Lung microvascular endothelial cell (primary cell): ENCODE data around the gene MYOD1. TPM values are rescaled to one million over a fixed set of nuclear protein-coding genes. Genes with fewer than 3 reads are reported as not detected.

Experiments used
- DNase-seq, 2 donors: peaks; one replicate each; pipeline versions ENCODE4 v3.0.0 to v3.0.0-alpha.2; 2010; ENCODE audit warnings: low read depth in 2 of 2
- total RNA-seq: library from RNA; depleted of rRNA; stranded (reverse); fragments of >200 nt; gene quantifications from 2 replicates; pipeline ENCODE4 v1.2.1, GENCODE V29; 2014

Gene MYOD1
- total RNA-seq, 1 donor from 2014 or later = not detected

DNA sequence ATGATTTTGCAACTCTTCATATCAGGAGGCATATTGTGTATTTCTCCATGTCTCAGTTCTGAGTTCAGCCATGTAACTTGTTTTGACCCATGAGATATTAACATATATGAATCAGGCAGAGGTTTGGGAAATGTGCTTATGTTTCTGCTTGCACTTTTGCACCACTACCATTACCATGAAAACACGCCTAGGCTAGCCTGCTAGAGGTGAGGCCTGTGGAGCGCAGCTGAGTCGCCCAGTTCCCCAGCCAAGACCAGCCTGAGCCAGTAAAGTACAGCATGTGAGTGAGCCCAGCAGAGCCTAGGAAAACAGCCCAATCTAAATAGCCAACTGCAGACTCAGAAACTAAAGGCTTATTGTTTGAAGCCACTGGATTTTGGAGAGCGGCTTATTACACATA is 18.4 kb upstream of the MYOD1 start:
- DNase-seq = no peak

DNA sequence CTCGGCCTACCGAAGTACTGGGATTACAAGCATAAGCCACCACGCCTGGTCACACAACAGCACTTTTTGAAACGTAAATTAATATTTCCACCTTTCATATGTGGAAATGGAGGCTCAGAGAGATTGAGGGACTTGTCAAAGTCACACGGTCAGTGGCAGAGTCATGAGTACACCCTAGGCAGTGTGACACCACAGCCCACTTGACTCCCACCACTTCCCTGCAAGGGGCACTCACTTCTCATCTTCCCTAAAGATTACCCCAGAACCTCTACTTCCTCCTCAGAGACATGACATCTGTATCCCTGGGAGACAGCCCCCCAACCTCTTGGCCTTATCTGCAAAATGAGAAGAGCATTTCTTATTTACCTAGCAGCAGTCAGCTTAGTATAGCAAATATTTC is 16.5 kb upstream of the MYOD1 start:
- no peak for DNase-seq

GRCh38 chr11:17703951-17704350 is 15.4 kb upstream of the MYOD1 start:
- DNase-seq = peak; percentile 8 to 28

DNA sequence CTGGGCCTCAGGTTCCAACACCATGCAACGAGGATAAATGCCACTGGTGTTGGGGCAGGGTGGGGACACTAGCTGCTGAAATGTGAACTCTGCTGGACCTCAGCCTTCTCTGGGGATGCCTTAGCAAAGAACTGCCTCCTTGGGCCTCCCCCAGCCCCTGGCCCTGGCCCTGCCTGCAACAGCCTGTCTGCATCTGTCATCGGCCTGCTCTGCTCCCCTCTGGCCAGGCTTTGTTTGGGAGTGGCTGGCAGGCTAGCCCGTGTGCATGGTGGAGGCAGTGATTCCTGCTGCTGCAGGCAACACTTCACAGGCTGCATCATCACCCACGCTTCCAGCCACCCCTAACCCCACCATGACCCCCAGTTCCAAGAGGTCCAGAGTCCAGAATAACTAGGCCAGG is 11.5 kb upstream of the MYOD1 start:
- DNase-seq = no peak

DNA sequence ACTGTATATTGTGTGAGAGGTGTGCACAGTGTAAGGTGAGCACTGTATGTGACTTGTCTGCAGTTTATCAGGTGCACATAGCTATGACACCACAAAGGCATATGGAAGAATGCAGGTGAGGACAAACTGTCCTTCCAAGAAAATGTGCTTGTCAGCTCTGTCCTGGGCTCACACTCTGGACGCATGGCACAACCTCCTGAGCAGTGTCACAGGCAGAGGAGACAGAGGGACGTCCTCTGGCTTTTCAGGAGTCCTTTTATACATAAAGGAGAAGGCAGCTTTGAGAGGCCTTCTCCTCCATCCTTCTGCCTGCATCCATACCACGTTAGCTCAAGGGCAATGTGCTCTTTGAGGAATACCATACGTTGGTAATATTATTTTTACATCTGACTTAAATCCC is 7.5 kb upstream of the MYOD1 start:
- DNase-seq = no peak

- DNase-seq = no peak
Observed at GRCh38 chr11:17713851-17714250, 5.5 kb upstream of the MYOD1 start.

- DNase-seq = no peak
Observed at GRCh38 chr11:17714356-17714854, 5.0 kb upstream of the MYOD1 start.

- DNase-seq = no peak
Observed at GRCh38 chr11:17714870-17715269, 4.5 kb upstream of the MYOD1 start.

DNA sequence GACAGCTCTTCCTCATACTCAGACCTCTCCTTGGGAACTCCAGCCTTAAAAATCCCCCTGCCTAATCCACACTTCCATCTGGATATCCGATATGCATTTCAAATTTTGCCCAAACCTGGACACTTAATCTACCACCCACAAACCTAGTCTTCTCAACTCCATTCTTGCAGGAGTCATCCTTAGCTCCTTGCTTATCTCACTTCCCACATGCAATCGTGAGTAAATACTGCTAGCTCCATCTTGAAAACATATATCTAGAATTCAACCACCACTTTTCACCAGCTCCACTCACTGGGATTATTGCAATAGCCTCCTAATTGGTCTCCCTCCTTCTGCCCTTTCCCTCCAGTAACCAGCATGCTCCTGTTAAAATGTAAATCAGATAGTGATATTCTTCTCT is 2.6 kb upstream of the MYOD1 start:
- DNase-seq = no peak

DNA sequence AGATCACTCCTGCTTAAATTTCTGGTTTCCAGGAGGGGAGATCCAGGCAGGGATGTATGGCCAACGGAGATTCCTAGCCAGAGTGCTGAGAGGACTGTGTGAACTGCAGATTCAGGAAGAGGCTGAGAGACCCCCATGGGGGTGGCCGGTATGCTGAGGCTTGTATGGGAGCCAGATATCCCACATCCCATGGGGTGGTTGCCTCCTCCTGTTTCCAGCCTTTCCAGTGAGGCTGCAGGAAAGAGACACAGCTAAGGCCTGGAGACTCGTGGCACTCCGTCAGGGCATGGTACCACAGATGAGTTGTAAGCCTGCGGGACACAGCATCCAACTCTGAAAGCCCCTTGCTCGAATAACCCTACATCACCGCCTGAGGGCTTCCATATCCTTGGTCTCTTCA is 1.4 kb upstream of the MYOD1 start:
- no peak for DNase-seq

DNA sequence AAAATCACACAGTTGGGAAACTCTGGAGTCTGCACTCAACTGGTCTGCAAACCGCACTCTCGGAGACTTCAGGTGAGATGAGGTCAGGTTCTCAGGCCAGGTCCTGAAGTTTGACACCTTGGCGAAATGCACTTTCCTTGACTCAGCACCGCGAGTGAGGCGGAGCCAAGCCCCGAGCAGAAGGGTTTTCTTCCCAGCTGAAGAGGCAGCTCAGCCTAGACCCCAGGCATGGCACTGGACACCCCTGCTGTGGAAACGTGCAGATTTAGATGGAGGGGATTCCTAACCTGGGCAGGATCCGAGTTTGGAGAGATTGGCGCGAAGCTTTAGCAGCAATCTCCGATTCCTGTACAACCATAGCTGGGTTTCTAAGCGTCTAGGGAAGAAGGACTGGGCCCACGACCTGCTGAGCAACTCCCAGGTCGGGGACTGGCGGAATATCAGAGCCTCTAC is 835 bp upstream of the MYOD1 start:
- DNase-seq = no peak

GRCh38 chr11:17719938-17720795 is 796 bp downstream of the MYOD1 start:
- DNase-seq = peak; percentile 38 to 67

GRCh38 chr11:17720796-17721171 is 1.4 kb downstream of the MYOD1 start:
- DNase-seq = no peak

DNA sequence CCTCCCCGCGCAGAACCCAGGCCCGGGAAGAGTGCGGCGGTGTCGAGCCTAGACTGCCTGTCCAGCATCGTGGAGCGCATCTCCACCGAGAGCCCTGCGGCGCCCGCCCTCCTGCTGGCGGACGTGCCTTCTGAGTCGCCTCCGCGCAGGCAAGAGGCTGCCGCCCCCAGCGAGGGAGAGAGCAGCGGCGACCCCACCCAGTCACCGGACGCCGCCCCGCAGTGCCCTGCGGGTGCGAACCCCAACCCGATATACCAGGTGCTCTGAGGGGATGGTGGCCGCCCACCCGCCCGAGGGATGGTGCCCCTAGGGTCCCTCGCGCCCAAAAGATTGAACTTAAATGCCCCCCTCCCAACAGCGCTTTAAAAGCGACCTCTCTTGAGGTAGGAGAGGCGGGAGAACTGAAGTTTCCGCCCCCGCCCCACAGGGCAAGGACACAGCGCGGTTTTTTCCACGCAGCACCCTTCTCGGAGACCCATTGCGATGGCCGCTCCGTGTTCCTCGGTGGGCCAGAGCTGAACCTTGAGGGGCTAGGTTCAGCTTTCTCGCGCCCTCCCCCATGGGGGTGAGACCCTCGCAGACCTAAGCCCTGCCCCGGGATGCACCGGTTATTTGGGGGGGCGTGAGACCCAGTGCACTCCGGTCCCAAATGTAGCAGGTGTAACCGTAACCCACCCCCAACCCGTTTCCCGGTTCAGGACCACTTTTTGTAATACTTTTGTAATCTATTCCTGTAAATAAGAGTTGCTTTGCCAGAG is 2.0 kb downstream of the MYOD1 start:
- no peak for DNase-seq

- peak; percentile 40 to 53 for DNase-seq
Observed at GRCh38 chr11:17722000-17722643, 2.8 kb downstream of the MYOD1 start.

DNA sequence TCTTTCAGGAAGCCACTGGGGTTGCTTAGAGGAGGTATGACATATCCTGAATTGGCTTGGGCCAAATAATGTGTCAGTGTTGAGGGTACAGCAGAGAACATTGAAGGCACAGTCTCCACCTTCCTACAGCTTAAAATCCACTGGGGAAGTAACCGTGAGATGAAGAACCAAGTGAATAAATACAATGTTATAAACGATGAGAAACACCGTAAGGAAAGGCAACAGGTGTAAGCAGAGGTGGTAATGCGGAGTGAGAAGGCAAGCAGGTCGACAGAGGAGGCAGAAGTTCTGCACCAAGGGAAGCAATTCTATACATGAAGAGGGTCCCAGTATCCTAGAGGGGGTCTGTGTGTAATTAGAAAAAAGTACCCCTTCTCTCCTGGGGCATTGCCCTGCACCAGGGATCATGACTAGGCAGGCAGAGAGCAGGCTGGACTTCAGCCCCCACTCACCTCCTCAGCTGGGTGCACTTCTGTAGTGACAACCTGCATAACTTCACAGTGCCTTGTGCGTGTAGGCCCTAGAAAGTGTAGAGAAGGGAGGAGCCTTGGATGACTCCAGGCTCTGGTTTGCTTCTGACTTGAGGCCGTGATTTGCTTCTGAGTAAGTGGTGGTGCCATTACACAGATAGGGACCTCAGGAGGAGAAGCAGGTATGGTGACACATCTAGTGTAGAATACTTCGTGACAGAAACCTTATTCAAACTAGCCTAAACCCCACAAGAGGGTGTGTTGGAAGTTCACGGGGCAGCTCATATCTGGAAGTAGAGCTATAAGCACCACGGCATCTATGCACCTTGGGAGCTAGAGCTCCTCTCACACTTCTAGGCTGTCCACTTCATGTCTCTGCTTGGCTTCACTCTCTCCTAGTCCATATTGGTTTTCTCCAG is 4.9 kb downstream of the MYOD1 start:
- DNase-seq = no peak

GRCh38 chr11:17725174-17725573 is 5.8 kb downstream of the MYOD1 start:
- DNase-seq = no peak

- DNase-seq = no peak
Observed at GRCh38 chr11:17730137-17730536, 10.8 kb downstream of the MYOD1 start.

- DNase-seq = peak; percentile 72 to 88
Observed at GRCh38 chr11:17730608-17731462, 11.5 kb downstream of the MYOD1 start.

DNA sequence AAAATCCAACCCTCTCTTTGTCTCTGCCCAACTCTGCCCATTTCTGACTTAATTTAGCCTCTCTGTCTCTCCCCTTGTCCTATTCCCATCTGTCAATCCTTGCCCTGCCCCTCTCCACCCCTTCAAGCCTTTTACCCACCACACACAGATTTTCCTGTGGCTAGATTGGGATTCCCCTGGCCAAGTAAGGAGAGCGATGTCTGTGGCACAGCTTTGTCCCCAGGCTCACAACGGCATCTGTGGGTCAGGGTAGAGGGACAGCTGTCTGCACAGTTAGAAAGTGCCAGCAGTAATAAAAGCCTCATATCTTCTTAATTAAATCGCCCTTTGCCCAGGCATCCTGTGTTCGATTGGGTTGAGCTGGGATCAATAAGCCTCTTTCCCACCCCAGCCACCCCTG is 13.9 kb downstream of the MYOD1 start:
- no peak for DNase-seq
